ENCODE measurements around the gene P2RY11.

Gene P2RY11

GRCh38 chr19:10135551-10136334 is 24.2 kb downstream of the P2RY11 start:
- TF ChIP-seq MAX (IDR thresholded peaks at IDR 0.05) (no peak), FOXM1 (IDR thresholded peaks at IDR 0.05; ENCODE audit: borderline replicate concordance, low read depth) (no peak), TCF12 (IDR thresholded peaks at IDR 0.05; ENCODE audit: low read depth) (no peak), NFIC (IDR thresholded peaks at IDR 0.05) (no peak), TAF1 (IDR thresholded peaks at IDR 0.05; ENCODE audit: low read depth) (no peak)

GRCh38 chr19:10136936-10137335 is 25.4 kb downstream of the P2RY11 start:
- TF ChIP-seq MAX (IDR thresholded peaks at IDR 0.05) = no peak
- no peak for TF ChIP-seq EP300 (IDR thresholded peaks at IDR 0.05; ENCODE audit: borderline replicate concordance)
- no peak for TF ChIP-seq EGR1 (IDR thresholded peaks at IDR 0.05)
- TF ChIP-seq CEBPB (IDR thresholded peaks at IDR 0.05) = no peak
- no peak for TF ChIP-seq ZBTB7A (IDR thresholded peaks at IDR 0.05; ENCODE audit: low read depth)
- TF ChIP-seq YY1 (IDR thresholded peaks at IDR 0.05; ENCODE audit: low read depth) = no peak
- no peak for TF ChIP-seq TCF12 (IDR thresholded peaks at IDR 0.05; ENCODE audit: low read depth)
- TF ChIP-seq TAF1 (IDR thresholded peaks at IDR 0.05; ENCODE audit: low read depth) = no peak
- no peak for TF ChIP-seq FOXM1 (IDR thresholded peaks at IDR 0.05; ENCODE audit: borderline replicate concordance, low read depth)
- TF ChIP-seq CREB1 (IDR thresholded peaks at IDR 0.05; ENCODE audit: low read depth) = no peak
- no peak for TF ChIP-seq TEAD4 (IDR thresholded peaks at IDR 0.05)
- no peak for TF ChIP-seq REST (IDR thresholded peaks at IDR 0.05; ENCODE audit: low read depth)
- TF ChIP-seq USF1 (IDR thresholded peaks at IDR 0.05) = no peak
- no peak for TF ChIP-seq NFIC (IDR thresholded peaks at IDR 0.05)
- TF ChIP-seq RAD21 (IDR thresholded peaks at IDR 0.05; ENCODE audit: low read depth) = no peak

GRCh38 chr19:10137751-10138682 is 26.5 kb downstream of the P2RY11 start:
- no peak for TF ChIP-seq RAD21 (IDR thresholded peaks at IDR 0.05; ENCODE audit: low read depth)
- TF ChIP-seq CREB1 (IDR thresholded peaks at IDR 0.05; ENCODE audit: low read depth) = no peak
- no peak for TF ChIP-seq NFIC (IDR thresholded peaks at IDR 0.05)
- no peak for TF ChIP-seq TCF12 (IDR thresholded peaks at IDR 0.05; ENCODE audit: low read depth)
- TF ChIP-seq TEAD4 (IDR thresholded peaks at IDR 0.05) = no peak
- TF ChIP-seq USF1 (IDR thresholded peaks at IDR 0.05) = no peak
- no peak for TF ChIP-seq TAF1 (IDR thresholded peaks at IDR 0.05; ENCODE audit: low read depth)
- TF ChIP-seq ZBTB7A (IDR thresholded peaks at IDR 0.05; ENCODE audit: low read depth) = no peak
- TF ChIP-seq REST (IDR thresholded peaks at IDR 0.05; ENCODE audit: low read depth) = no peak
- TF ChIP-seq FOXM1 (IDR thresholded peaks at IDR 0.05; ENCODE audit: borderline replicate concordance, low read depth) = no peak
- TF ChIP-seq EGR1 (IDR thresholded peaks at IDR 0.05) = no peak
- TF ChIP-seq CEBPB (IDR thresholded peaks at IDR 0.05) = no peak
- TF ChIP-seq MAX (IDR thresholded peaks at IDR 0.05) = no peak
- no peak for TF ChIP-seq YY1 (IDR thresholded peaks at IDR 0.05; ENCODE audit: low read depth)
- TF ChIP-seq EP300 (IDR thresholded peaks at IDR 0.05; ENCODE audit: borderline replicate concordance) = no peak

GRCh38 chr19:10138879-10139795 is 27.6 kb downstream of the P2RY11 start:
- TF ChIP-seq NFIC (IDR thresholded peaks at IDR 0.05) = no peak
- TF ChIP-seq TEAD4 (IDR thresholded peaks at IDR 0.05) = no peak
- TF ChIP-seq RAD21 (IDR thresholded peaks at IDR 0.05; ENCODE audit: low read depth) = no peak
- no peak for TF ChIP-seq EP300 (IDR thresholded peaks at IDR 0.05; ENCODE audit: borderline replicate concordance)
- no peak for TF ChIP-seq USF1 (IDR thresholded peaks at IDR 0.05)
- TF ChIP-seq CEBPB (IDR thresholded peaks at IDR 0.05) = no peak
- no peak for TF ChIP-seq TCF12 (IDR thresholded peaks at IDR 0.05; ENCODE audit: low read depth)
- no peak for TF ChIP-seq TAF1 (IDR thresholded peaks at IDR 0.05; ENCODE audit: low read depth)
- TF ChIP-seq REST (IDR thresholded peaks at IDR 0.05; ENCODE audit: low read depth) = no peak

Data from Ishikawa (cell line).